Stomach (tissue), 9 donors: ENCODE results near the gene ABCC1. TPM values are rescaled to one million over a fixed set of nuclear protein-coding genes. Genes with fewer than 3 reads are reported as not detected.

Experiments
- DNase-seq, 2 donors: peaks; one replicate each; pipeline versions ENCODE4 v3.0.0 to v3.0.0-alpha.2; 2013 to 2019
- H3K27ac ChIP-seq, 5 donors: fragments of 200-600 bp in 4 of 5; sonication (generic) in 4 of 5; one replicate each; pipeline ENCODE4 v1.5.1; 2013 to 2019; ENCODE audit warnings: mild to moderate bottlenecking in 1 of 5, moderate library complexity in 1 of 5
- H3K27me3 ChIP-seq, 3 donors: fragments of 200-600 bp; sonication (generic); one replicate each; pipeline ENCODE4 v1.5.1; 2017 to 2019; ENCODE audit warnings: mixed run types in 1 of 3
- H3K36me3 ChIP-seq, 4 donors: fragments of 200-600 bp; sonication (generic); 1 replicate in 3 of 4; 2 replicates in 1 of 4; pipeline ENCODE4 v1.5.1; 2016 to 2019
- H3K4me1 ChIP-seq, 4 donors: fragments of 200-600 bp; sonication (generic); one replicate each; pipeline ENCODE4 v1.5.1; 2016 to 2019
- H3K4me3 ChIP-seq, 4 donors: fragments of 200-600 bp; sonication (generic) in 3 of 4; one replicate each; pipeline ENCODE4 v1.5.1; 2016 to 2019; ENCODE audit warnings: mild to moderate bottlenecking in 1 of 4
- H3K9me3 ChIP-seq, 4 donors: fragments of 200-600 bp; sonication (generic); one replicate each; pipeline ENCODE4 v1.5.1; 2016 to 2019
- CTCF ChIP-seq, 7 experiments: fragments of 450-650 bp in 4 of 7; fragments of 200-600 bp in 3 of 7; sonication (generic) in 3 of 7; IDR thresholded peaks; one replicate each; pipeline ENCODE4 v1.5.1; 2016 to 2019; ENCODE audit warnings: antibody characterized with exemption in 7 of 7, control low read depth in 2 of 7, mild to moderate bottlenecking in 1 of 7
- EP300 ChIP-seq: sonication (generic); formaldehyde crosslinking; IDR thresholded peaks from one replicate; pipeline ENCODE4 v1.6.1; 2017; ENCODE audit warnings: antibody characterized with exemption
- POLR2A ChIP-seq, 4 donors: fragments of 450-650 bp; IDR thresholded peaks; one replicate each; pipeline ENCODE4 v1.6.1; 2016; ENCODE audit warnings: antibody characterized with exemption in 4 of 4, control low read depth in 2 of 4, mild to moderate bottlenecking in 1 of 4, moderate library complexity in 1 of 4
- POLR2AphosphoS5 ChIP-seq, 3 donors: sonication (generic); formaldehyde crosslinking; IDR thresholded peaks; one replicate each; pipeline ENCODE4 v1.6.1; 2016; ENCODE audit warnings: antibody characterized with exemption in 3 of 3
- WGBS, 5 donors: extraction: QIAGEN DNeasy Blood & Tissue Kit in 3 of 5; methylation state at CpG; one replicate each; pipeline versions ENCODE4 v1.1.5 to v1.1.7; 2013 to 2018; 5-methylcytosine and 5-hydroxymethylcytosine counted together
- intact Hi-C: fragments of 100-400 bp; cut with DNase I; formaldehyde crosslinking; loops from one replicate; pipeline ENCODE4 v1.15.1; 2023; ENCODE audit warnings: low total_unique reads
- polyA plus RNA-seq, 3 donors: library from polyadenylated mRNA; stranded (reverse); fragments of 200-250 nt; gene quantifications; one replicate each; pipeline ENCODE4 v1.2.3, GENCODE V29; 2013
- total RNA-seq, 5 donors: library from RNA; depleted of rRNA; stranded (reverse); fragments of >200 nt; gene quantifications; one replicate each; pipeline versions ENCODE4 v1.1.0 to v1.2.3, GENCODE V29; 2014 to 2016
- donor health status: healthy with polysubstance abuse.
- donor health status: Bipolar disorder and iron deficiency.
- donor health status: healthy.

The ABCC1 gene
- total and polyA plus RNA-seq, 8 donors, result 2.3 to 105 (median 24.9) TPM

- WGBS, 5 donors, result 45 to 68% (median 50%) methylated on average over 5 of the region's 5 CpGs
- H3K27ac ChIP-seq, result peak overlapping the region in 2 of 5 donors; percentile 7 to 22
- intact Hi-C loops, result no loop called here
Measured at GRCh38 chr16:15983898-15984297, 34.5 kb downstream of the ABCC1 start.

DNA sequence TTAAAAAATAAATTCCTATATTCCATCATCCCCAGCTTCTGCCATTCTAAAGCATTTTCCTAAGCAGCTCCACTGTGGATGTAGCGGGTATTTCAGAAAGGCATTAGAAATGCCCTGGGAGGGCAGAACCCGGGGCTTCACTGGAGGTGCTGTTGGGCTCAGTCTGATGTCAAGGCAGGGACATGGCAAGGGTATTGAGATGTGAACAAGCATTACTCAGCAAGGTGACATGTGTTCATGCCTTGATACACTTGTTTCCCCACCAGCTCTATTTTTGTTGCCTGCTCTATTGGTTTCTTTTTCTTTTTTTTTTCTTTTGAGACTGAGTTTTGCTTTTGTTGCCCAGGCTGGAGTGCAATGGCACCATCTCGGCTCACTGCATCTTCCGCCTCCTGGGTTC is 35.7 kb downstream of the ABCC1 start:
- H3K36me3 ChIP-seq, result peaks cover 0 to 11% (median 2%) of the 10 kb centered on the region in 4 donors
- H3K4me3 ChIP-seq, result no peak overlapping the region
- DNase-seq, result no peak
- H3K9me3 ChIP-seq, result peaks cover 0 to 16% (median 8%) of the 10 kb centered on the region in 4 donors
- H3K27ac ChIP-seq, result no peak overlapping the region
- intact Hi-C loops, result no loop called here
- H3K27me3 ChIP-seq, result no peaks in the 10 kb centered on the region
- peaks cover 14 to 65% (median 39%) of the 10 kb centered on the region in 4 donors for H3K4me1 ChIP-seq
- no peak for TF ChIP-seq POLR2AphosphoS5 (IDR thresholded peaks at IDR 0.05)
- no peak for TF ChIP-seq POLR2A (IDR thresholded peaks at IDR 0.05)
- TF ChIP-seq CTCF (IDR thresholded peaks at IDR 0.05), result no peak
- no peak for TF ChIP-seq EP300
- 91 to 95% (median 93%) methylated on average over 4 of the region's 4 CpGs for WGBS, 5 donors

More at GRCh38 chr16:15983898-15984297, 34.5 kb downstream of the ABCC1 start:
- H3K36me3 ChIP-seq, result peaks cover 0 to 11% (median 2%) of the 10 kb centered on the region in 4 donors
- H3K27me3 ChIP-seq, result no peaks in the 10 kb centered on the region
- peaks cover 7 to 55% (median 35%) of the 10 kb centered on the region in 4 donors for H3K4me1 ChIP-seq
- peaks cover 0 to 16% (median 8%) of the 10 kb centered on the region in 4 donors for H3K9me3 ChIP-seq
- DNase-seq, result peak in 1 of 2 donors; percentile 37
- H3K4me3 ChIP-seq, result no peak overlapping the region
- TF ChIP-seq POLR2A (IDR thresholded peaks at IDR 0.05) (no peak), EP300 (no peak), POLR2AphosphoS5 (IDR thresholded peaks at IDR 0.05) (no peak), CTCF (IDR thresholded peaks at IDR 0.05) (no peak)

DNA sequence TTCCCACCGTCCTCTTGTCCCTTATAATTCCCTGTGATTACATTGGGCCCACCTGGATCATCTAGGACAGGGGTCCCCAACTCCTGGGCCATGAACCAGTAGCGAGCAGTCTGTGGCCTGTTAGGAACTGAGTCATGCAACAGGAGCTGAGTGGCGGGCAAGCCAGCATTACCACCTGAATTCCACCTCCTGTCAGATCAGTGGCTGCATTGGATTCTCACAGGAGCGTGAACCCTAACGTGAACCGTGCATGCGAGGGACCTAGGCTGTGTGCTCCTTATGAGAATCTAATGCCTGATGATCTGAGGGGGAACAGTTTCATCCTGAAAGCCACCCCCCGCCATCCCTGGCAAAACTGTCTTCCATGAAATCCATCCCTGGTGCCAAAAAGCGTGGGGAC is 36.8 kb downstream of the ABCC1 start:
- H3K27ac ChIP-seq, result no peak overlapping the region
- H3K36me3 ChIP-seq, result peaks cover 0 to 5% (median 2%) of the 10 kb centered on the region in 4 donors
- 92 to 98% (median 95%) methylated on average over 9 of the region's 9 CpGs for WGBS, 5 donors
- no peaks in the 10 kb centered on the region for H3K27me3 ChIP-seq
- no peak overlapping the region for H3K4me3 ChIP-seq
- intact Hi-C loops, result no loop called here
- no peak for DNase-seq
- peaks cover 14 to 60% (median 38%) of the 10 kb centered on the region in 4 donors for H3K4me1 ChIP-seq
- H3K9me3 ChIP-seq, result peaks cover 0 to 12% (median 7%) of the 10 kb centered on the region in 4 donors
- TF ChIP-seq POLR2AphosphoS5 (IDR thresholded peaks at IDR 0.05) (no peak), POLR2A (IDR thresholded peaks at IDR 0.05) (no peak), CTCF (IDR thresholded peaks at IDR 0.05) (no peak), EP300 (no peak)

- DNase-seq, result no peak
- Histone ChIP-seq H3K27ac (peak overlapping the region in 4 of 5 donors; percentile 50 to 75 (median 59)), H3K9me3 (no peaks in the 10 kb centered on the region), H3K36me3 (peaks cover 0 to 6% (median 3%) of the 10 kb centered on the region in 4 donors), H3K4me1 (peaks cover 13 to 56% (median 39%) of the 10 kb centered on the region in 4 donors), H3K4me3 (no peak overlapping the region), H3K27me3 (no peaks in the 10 kb centered on the region)
- 55 to 68% (median 67%) methylated on average over 5 of the region's 5 CpGs for WGBS, 5 donors
- intact Hi-C loops, result no loop called here
- TF ChIP-seq EP300 (no peak), POLR2AphosphoS5 (IDR thresholded peaks at IDR 0.05) (peak in 1 of 3 donors; percentile 9)
Measured at GRCh38 chr16:15988268-15989013, 39.0 kb downstream of the ABCC1 start.
